CD4-positive, alpha-beta T cell treated with Interleukin-17A for 4 hours (primary cell): ENCODE results near the gene RNF141.

ENCODE experiments used
- DNase-seq: peaks from one replicate; pipeline ENCODE4 v3.0.0-alpha.2; 2020; ENCODE audit warnings: mixed read lengths

Gene RNF141

GRCh38 chr11:10497371-10498021 is 43.5 kb downstream of the RNF141 start:
- DNase-seq, result no peak

- no peak for DNase-seq
These were observed 44.6 kb downstream of the RNF141 start for GRCh38 chr11:10496296-10496936.

GRCh38 chr11:10495464-10495786 is 45.6 kb downstream of the RNF141 start:
- no peak for DNase-seq

GRCh38 chr11:10494636-10495463 is 46.1 kb downstream of the RNF141 start:
- no peak for DNase-seq

- DNase-seq, result no peak
These were observed 47.8 kb downstream of the RNF141 start for GRCh38 chr11:10493041-10493663.

- DNase-seq, result no peak
These were observed 48.9 kb downstream of the RNF141 start for GRCh38 chr11:10492084-10492483.

- no peak for DNase-seq
These were observed 50.4 kb downstream of the RNF141 start for GRCh38 chr11:10490398-10491241.

GRCh38 chr11:10490032-10490397 is 51.0 kb downstream of the RNF141 start:
- no peak for DNase-seq

GRCh38 chr11:10488934-10489691 is 51.9 kb downstream of the RNF141 start:
- DNase-seq, result no peak

- no peak for DNase-seq
These were observed 52.7 kb downstream of the RNF141 start for GRCh38 chr11:10488121-10488933.

GRCh38 chr11:10487002-10487647 is 53.9 kb downstream of the RNF141 start:
- DNase-seq, result no peak

GRCh38 chr11:10486161-10486840 is 54.7 kb downstream of the RNF141 start:
- no peak for DNase-seq

- no peak for DNase-seq
These were observed 55.3 kb downstream of the RNF141 start for GRCh38 chr11:10485646-10486045.

GRCh38 chr11:10484461-10485180 is 56.4 kb downstream of the RNF141 start:
- no peak for DNase-seq

- DNase-seq, result no peak
These were observed 57.4 kb downstream of the RNF141 start for GRCh38 chr11:10483584-10483983.

GRCh38 chr11:10483174-10483573 is 57.8 kb downstream of the RNF141 start:
- no peak for DNase-seq

- no peak for DNase-seq
These were observed 59.2 kb downstream of the RNF141 start for GRCh38 chr11:10481560-10482349.

- no peak for DNase-seq
These were observed 60.2 kb downstream of the RNF141 start for GRCh38 chr11:10480760-10481159.
